Activated CD4-positive, alpha-beta T cell treated with anti-CD3 and anti-CD28 coated beads, Interleukin-2, Interleukin-4, amounts not matched to agents 100 ng/mL and 50 ng/mL, durations not matched to agents 16 hours and 8 hours (primary cell): ENCODE results near the gene DACH2.
A peak's percentile ranks its signal among the peaks of the same experiment; 100 is the strongest.
"Not testable (repeated sequence)": the region's sequence is repeated elsewhere in the genome, so short reads cannot be mapped to it uniquely, and the experiment has no call there.

ENCODE experiments used
- DNase-seq: peaks from one replicate; pipeline ENCODE4 v3.0.0-alpha.2; 2020; ENCODE audit warnings: low spot score

Gene DACH2

DNA sequence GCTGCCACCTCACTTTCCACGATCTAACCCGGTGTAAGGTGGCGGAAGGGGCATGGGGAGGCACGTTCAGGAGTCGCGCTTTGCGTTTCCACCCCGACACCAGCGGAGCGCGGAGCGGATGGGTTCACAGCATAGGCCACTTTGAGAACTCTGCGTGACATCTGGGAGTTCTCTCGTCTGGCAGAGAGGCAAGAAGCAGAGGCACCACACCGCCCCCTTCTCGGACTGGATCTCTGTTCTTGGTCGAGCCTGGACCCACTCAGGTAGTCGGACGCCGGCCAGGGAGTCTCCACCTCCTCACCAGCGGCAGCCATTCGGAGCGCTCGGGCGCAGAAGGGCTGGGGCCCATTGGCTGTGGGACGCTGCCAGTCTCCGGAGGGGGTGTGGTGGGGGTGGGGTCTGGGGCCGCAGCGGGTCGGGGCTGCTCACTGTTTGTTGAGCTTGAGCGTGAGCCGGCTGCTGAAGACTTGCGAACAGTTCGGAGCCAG lies at the start of gene DACH2:
TSS of gene DACH2 (plus strand) at position 428 of the 488 bp plus-strand sequence.
- peak; percentile 29 for DNase-seq

DNA sequence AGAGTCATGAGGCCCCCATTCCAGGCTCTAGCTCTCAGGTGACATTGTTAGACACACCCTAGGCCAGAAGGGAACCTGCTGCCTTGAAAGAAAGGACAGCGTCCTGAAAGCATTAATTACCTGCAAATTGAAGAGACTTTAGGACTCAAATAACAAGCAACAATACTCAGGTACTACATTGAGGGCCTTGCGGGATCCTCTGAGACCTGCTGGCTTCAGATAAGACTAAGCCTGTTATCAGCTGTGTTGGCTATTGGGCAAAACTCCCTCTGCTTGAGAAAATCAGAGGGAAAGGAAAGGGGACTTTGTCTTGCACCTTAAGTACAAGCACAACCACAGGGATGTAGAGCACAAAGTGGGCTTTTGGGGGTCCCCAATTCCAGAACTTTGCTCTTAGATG lies 45.9 kb upstream of the DACH2 start:
- no peak for DNase-seq

DNA sequence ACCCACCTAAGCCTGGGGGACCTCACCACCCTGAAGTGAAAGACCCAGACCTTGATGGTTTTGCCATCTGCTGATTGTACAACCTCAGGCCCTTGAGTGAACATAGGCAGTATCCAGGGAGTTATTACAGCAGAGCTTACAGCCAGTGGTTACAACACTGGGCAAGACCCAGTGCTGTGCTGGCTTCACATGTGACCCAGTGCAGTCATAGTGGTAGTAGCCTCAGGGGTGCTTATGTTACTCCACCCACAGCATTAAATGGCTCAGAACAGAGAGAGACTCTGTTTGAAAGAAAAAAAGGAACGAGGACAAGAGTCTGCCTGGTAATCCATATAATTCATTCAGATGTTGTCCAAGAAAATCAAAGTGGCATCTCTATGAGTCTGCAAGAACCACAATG lies 45.2 kb upstream of the DACH2 start:
- DNase-seq = no peak

DNA sequence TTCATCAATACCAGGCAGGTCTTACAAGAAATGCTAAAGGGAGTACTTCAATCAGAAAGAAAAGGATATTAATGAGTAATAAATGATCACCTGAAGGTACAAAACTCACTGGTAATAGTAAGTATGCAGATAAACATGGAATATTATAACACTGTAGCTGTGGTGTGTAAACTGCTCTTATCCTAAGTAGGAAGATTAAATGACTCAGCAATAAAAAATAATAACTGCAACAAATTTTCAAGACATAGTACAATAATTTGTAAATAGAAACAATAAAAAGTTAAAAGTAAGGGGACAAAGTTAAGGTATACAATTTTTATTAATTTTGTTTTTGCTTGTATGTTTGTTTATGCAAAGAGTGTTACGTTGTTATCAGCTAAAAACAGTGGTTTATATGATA lies 43.7 kb upstream of the DACH2 start:
- no peak for DNase-seq

DNA sequence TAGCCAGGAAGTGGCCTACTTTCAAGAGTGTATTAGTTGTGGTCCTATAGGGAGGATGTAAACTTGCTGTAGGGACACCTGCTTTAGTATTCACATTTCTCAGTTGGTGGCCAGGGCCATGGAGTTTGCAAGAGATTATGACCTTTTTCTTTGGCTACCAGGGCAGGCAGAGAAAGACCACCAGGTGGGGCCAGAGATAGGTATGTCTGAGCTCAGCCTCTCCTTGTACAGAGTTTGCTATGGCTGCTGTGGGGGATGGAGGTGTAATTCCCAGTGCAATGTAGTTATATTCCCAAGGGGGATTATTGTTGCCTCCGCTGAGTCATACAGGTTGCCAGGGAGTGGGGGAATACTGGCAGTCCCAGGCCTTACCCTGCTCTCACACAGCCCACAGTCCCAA lies 26.3 kb upstream of the DACH2 start:
- DNase-seq = no peak

DNA sequence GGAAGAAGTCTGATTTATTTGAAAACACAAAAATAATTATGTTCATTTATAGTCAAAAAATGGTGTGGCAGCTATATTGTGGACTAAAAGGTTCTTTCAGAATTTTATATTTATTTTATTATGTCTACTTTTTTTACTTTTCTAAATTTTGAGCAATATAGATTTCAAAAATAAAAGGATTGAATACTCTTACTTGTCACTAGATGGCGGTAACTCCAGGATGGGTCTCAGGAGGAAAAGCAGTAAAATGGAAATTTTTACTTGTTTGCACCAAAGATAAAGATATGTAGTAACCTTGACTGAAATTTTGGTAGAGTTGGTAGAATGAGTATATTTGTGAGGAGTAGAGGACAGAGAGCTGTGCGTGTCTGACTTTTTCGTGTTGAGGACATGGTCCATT lies 14.5 kb upstream of the DACH2 start:
- peak; percentile 16 for DNase-seq

DNA sequence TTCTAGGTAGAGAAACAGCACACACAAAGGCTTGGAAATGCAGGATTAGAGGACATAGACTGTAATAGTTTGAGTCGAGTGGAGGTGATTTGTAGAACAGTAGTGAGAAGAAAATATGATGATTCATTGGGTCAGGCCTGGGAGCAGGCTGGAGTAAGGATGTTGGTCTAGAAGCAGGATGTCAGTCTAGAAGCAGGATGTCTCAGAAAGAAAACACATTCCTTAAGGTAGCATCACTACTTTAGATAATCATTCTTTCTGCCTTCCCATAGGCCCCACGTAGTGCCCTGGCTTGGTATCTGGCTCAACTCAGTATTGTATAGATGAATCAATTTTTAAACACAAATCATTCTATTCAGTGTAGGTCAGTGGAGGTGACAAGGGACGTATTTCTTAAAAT lies 11.2 kb upstream of the DACH2 start:
- no peak for DNase-seq

DNA sequence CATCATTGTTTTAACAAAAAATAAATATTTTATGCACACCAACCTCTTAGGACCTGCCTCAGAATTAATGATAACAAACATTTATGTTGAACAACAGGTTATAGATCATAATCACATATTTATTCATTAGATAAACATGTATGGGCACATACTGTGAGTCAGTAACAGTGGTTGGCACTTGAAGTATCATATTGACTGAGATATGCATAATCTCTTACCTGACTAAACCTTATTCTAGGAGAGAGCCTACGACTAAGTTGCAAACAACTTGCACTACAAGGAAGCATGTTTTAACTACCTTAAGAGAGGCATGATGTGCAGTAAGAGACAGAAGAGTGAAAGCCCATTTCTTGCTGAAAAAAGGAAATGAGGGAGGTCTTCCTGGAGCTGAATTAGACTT lies 6.5 kb upstream of the DACH2 start:
- no peak for DNase-seq

DNA sequence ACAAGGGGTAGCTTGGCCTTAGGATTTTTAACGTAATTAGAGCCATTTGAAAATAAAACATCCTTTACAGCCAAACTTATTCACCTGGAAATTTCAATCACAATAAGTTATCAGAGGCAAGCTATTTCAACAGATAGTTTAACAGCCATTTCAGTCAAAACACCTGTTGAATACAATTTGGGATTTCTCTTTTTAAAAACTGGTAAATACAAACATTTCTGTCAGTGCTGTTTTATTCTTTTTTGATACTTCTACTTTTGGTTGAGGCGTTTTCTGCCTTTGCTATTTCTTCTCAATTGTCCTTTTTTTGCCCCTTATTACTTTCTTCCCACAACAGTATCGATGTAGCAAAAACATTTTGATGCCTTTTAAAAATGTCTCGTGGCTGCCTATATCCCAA lies 2.1 kb upstream of the DACH2 start:
- DNase-seq = no peak

DNA sequence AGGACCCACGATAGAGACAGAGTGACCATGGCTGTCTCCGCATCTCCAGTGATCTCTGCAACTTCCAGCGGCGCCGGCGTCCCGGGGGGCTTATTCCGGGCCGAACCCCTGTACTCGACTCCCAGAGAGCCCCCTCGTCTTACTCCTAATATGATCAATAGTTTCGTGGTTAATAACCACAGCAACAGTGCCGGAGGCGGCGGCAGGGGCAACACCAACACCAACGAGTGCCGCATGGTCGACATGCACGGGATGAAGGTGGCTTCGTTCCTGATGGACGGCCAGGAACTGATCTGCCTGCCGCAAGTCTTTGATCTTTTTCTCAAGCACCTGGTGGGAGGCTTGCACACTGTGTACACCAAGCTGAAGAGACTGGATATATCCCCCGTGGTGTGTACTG lies 343 bp downstream of the DACH2 start:
- no peak for DNase-seq

DNA sequence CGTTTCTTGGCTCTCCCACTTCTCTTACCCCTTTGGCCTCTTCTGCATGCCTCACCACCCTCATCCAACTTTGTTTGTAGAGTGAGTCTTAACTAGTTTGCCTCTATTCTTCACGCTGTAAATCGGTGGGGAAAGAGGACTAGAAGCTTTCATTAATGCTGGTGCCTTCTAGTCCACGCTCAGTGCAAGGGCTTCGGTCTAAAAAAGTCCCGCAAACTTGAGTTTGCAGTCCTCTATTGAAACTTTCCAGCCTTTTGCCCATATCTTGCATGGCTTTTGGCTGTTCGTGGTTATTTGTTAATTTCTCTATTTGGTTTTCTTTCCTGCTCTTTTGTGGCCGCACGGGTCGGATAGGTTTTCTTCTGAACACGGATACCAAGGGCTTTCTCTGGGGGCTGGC lies 868 bp downstream of the DACH2 start:
- no peak for DNase-seq

DNA sequence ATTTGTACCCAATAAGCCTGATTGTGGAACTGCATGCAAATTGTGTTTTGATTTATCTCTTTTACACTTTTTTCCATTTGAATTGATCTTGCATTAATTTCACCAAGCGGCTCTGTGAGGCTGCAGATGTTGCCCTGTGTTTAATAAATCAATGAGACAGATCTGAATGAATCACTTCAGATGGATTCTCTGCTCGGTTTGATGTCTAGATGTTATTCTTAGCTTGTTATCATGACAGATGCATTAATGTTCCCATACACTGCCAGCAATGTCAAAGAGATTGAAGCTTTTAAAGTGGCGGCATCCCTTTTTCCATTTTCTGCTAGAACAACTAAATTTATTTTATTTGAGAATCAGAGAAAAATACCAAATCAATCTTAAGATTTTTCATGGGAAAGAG lies 6.3 kb downstream of the DACH2 start:
- DNase-seq = no peak

DNA sequence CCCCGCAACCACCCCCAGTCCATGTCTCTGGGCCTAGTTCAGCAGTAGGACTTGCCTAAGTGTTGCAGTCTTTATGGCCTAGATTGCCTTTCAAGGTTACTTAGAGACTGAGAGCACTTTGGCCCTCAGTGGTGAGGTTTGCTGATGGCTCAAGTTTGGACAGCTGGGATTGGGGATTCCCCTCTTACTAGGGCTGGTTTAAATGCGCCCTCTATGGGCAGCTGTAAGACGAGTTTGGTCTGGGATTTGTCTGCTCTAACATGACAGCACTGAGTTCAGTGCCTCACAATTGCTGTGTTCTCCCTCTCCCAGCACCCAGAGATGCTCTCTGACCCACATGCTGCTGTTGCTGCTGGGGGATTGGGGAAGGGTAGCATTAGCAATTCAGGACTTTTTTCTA lies 23.1 kb downstream of the DACH2 start:
- peak; percentile 17 for DNase-seq

DNA sequence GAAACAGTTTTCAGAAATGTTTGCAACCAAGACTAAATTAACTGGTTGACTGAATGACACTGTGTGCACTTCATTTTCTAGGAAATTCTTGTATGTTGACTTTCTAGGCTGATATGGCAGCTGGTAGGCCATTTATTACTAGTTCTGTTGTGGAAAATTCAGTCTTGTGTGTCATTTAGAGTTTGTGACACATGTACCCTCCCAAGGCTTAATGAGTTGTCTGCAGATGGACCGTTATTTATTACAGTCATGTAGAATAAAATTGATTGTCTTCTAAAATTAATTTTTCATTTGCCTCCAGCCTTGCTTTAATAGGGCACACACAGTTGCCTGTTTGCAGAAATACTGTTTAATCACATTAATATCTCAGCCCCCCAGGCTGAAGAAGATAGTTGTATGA lies 30.7 kb downstream of the DACH2 start:
- no peak for DNase-seq

DNA sequence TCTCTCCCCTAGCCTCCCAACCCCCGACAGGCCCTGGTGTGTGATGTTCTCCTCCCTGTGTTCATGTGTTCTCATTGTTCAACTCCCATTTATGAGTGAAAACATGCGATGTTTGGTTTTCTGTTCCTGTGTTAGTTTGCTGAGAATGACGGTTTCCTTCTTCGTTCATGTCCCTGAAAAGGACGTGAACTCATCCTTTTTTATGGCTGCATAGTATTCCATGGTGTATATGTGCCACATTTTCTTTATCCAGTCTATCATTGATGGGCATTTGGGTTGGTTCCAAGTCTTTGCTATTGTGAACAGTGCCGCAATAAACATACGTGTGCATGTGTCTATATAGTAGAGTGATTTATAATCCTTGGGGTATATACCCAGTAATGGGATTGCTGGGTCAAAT lies 33.1 kb downstream of the DACH2 start:
- DNase-seq = not testable (repeated sequence)

DNA sequence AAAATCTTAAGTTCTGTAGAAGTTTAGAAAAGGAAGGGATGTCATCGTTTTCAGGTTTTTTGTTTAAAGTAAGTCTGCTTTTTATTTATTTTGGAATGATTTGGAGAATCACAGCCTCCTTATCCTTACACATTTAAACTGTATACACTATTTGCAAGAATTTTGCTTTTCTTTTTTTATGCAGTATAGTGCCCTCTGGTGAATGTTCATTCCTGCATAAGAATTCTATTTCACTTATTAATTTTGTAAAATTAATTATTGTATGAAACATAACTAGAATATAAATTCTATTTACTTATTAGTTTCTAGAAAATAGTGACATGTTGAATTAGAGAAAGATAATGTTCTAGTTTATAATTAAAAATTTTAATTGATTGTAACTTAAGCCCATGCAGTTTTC lies 44.6 kb downstream of the DACH2 start:
- no peak for DNase-seq

DNA sequence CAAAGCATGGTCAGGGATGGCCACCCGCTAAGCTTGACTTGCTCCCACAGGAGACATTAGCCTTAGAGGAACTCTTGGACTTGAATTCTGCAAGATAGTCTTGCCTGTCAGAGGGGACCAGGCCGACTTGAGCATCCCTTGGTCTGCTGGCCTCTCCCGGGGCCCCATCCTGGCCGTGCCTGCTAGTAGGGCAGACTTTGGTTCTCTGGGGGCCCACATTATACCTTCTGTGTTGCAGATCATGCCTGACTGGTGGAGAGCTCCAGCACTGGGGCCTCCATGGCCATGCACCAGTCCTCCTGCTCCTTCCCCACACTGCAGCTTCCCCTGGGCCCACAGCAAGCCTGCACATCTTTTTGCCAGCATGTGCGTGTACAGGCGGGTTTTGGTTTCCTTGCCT lies 46.5 kb downstream of the DACH2 start:
- no peak for DNase-seq

DNA sequence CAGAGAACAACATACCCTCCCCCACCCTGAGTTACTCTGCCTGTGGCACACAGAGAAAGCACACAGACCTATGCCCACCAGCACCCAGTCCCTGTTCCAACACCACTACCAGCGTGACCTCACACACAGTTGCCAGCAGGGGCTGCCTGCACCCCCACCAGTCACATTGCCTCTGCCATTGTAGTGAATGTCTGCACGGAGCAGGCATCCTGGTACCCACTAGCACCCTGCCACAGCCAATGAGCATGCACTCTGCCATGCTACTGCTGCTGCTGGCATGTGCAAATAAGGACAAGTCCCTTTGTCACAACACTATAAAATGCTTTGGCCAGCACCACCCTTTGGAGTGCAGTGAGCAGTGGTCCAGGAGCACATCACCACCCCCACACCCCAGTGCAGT lies 47.1 kb downstream of the DACH2 start:
- no peak for DNase-seq

DNA sequence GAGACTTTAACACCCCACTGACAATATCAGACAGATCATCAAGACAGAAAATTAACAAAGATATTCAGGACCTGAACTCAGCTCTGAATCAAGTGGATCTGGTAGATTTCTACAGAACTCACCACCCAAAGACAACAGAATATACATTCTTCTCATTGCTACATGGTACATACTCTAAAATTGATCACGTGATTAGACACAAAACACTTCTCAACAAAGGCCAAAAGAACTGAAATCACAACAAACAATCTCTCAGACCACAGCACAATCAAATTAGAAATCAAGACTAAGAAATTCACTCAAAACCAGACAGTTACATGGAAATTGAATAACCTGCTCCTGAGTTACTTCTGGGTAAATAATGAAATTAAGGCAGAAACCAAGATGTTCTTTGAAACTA lies 49.6 kb downstream of the DACH2 start:
- no peak for DNase-seq

DNA sequence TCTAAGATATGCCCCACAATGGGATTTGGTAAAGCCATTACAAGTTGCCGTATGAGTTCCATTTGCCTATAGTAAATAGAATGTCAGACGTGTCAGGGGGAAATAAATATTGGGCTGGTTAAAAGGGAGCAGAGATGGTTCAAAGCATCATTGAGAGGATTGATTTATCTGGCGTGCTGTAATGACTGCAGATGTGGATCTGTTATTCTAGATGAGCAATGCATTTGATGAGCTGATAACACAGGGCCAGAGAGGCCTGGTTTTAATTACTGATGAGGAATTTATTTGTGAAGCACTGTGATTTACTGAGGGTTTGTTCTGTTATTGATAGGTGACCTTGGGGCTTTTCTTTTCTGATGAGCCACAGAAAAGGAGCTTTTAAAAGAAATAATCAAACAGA lies 62.5 kb downstream of the DACH2 start:
- no peak for DNase-seq

DNA sequence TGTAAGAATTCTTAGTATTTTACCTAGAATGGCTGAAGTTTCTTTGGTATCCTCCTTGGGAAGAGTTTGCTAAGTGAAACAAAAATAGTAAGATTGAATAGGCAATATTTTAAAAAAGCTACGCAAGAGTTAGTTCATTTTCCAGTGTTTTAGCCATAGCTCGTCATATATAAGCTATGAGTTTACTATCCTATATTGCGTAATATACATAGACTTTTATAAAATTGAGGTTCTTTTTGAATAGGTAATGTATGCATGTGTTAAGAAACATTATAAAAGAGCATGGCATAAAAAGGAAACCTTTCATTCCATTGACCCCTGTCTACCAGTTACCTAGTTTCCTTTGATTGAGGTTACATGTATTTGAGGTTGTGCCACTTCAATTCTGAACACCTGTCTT lies 67.0 kb downstream of the DACH2 start:
- no peak for DNase-seq

DNA sequence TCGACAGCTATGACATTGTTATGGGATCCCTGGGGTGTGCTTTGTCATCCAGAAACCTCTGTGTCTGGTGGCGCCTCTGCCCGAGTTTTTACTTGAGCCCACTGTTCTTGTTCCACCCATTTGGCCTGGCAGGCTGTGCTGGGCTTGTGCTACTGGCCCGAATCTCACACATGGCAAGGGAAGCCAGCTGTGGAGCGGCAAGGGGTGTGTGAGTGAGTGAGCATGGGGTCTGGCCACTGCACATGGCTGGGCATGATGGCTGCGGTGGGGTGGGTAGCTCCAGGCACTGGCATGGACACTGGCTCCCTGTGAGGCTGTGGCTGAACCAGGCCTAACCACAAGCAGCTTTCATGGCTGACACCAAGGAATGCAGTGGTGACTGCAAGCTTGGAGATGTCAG lies 89.2 kb downstream of the DACH2 start:
- DNase-seq = no peak

DNA sequence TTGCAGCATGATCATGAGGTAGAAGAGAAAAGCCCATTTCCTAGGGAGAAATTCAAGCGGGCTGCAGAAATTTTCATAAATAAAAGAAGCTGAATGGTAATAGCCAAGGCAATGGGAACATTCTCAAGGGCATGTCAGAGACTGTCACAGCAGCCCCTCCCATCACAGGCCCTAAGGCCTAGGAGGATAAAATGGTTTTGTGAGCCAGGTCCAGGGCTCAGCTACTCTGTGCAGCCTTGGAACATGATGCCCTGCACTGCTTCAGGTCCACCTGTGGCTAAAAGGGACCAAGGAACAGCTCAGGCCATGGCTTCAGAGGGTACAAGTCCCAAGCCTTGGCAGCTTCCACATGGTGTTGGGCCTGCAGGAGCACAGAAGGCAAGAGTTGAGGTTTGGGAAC lies 93.3 kb downstream of the DACH2 start:
- no peak for DNase-seq

DNA sequence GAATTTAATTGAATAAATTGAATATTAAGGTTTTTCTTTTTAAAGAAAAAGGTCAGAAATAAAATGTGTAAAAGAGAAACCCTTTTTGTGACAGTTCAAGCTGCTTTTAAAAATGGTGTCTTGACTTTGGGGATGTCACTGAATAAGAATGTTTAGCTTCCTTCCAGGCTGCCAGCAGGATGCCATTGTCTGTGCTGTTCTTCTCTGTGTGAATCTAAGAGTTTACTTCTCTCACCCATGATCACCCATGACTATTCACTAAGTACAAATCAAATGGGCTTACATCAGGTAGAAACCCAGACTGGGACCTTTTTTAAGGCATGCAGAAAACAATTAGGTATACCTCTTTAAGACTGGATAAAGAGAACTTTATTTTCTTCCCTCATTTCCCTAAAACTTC lies 115.3 kb downstream of the DACH2 start:
- DNase-seq = no peak

DNA sequence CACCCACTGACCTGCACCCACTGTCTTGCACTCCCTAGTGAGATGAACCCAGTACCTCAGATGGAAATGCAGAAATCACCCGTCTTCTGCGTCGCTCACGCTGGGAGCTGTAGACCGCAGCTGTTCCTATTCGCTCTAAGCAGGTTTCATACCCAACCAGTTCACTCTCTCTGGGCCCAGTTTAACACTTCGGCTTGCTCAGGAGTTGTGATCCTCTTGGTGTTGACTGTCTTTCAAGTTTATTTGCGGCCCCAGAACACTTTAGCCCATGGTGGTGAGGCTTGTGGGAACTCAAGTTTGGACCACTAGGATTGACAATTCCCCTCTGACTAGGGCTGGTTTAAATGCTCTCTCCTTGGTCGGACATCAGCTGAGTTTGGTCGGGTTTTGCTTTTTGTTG lies 147.0 kb downstream of the DACH2 start:
- DNase-seq = no peak
